Epithelial cell of esophagus (primary cell): Measurements from ENCODE around the gene BMP15.
A peak's percentile ranks its signal among the peaks of the same experiment; 100 is the strongest.

ENCODE experiments used
- DNase-seq: peaks from one replicate; pipeline ENCODE4 v3.0.0; 2010; ENCODE audit warnings: low read depth
- H3K4me3 ChIP-seq: 2 replicates; pipeline ENCODE4 v1.5.1; 2011; ENCODE audit warnings: mild to moderate bottlenecking, low read length, control low read depth
- TF ChIP-seq, protein P1 (sequence below): IDR thresholded peaks from 2 replicates; pipeline ENCODE4 v1.5.1; 2011; ENCODE audit warnings: low read depth, mild to moderate bottlenecking, low read length, control low read depth, inconsistent platforms; ENCODE audit not compliant: insufficient read depth; ENCODE audit errors: missing control alignments

BMP15 gene

DNA sequence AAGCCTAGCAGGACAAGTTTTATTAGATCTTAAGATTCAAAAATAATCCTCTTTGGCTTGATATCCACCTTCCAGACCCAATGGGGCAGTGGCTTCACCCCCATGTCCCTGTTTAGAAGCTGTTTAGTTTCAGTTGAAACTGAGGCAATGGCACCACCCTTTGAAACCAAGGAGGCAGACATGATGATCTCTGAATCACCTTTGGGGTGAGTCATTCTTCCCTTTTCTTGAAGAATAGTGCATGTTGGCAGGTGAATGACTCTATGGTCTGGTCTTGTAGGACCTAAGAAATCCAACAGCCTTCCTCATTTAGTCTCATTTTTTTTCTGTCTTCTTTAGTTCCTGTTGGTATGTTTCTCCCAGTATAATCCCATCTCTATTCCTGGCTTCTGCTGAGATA lies 29.5 kb upstream of the BMP15 start:
- TF ChIP-seq, protein P1, sequence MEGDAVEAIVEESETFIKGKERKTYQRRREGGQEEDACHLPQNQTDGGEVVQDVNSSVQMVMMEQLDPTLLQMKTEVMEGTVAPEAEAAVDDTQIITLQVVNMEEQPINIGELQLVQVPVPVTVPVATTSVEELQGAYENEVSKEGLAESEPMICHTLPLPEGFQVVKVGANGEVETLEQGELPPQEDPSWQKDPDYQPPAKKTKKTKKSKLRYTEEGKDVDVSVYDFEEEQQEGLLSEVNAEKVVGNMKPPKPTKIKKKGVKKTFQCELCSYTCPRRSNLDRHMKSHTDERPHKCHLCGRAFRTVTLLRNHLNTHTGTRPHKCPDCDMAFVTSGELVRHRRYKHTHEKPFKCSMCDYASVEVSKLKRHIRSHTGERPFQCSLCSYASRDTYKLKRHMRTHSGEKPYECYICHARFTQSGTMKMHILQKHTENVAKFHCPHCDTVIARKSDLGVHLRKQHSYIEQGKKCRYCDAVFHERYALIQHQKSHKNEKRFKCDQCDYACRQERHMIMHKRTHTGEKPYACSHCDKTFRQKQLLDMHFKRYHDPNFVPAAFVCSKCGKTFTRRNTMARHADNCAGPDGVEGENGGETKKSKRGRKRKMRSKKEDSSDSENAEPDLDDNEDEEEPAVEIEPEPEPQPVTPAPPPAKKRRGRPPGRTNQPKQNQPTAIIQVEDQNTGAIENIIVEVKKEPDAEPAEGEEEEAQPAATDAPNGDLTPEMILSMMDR, result no peak
- peak; percentile 88 for DNase-seq

DNA sequence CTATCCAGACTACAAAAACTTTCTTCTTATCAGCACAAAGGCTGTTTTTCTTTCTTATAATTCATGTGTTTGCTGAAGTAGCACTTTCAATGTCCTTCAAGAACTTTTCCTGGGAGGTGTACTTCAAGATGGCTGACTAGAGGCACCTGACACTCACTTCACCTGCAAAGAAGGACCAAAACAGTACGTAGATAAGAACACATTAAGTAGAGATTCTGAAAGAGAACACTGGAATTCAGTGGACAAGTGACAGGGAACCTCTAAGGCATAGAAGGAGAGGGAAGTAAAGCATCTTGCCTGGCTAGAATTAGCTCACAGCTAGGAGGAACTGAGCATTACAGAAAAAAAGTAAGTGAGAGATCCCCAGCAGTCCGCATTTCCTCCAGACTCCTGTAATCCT lies 21.7 kb upstream of the BMP15 start:
- TF ChIP-seq, protein P1, result no peak
- DNase-seq, result no peak

More for the DNA sequence above, 29.5 kb upstream of the BMP15 start:
- no peak overlapping the region for H3K4me3 ChIP-seq

DNA sequence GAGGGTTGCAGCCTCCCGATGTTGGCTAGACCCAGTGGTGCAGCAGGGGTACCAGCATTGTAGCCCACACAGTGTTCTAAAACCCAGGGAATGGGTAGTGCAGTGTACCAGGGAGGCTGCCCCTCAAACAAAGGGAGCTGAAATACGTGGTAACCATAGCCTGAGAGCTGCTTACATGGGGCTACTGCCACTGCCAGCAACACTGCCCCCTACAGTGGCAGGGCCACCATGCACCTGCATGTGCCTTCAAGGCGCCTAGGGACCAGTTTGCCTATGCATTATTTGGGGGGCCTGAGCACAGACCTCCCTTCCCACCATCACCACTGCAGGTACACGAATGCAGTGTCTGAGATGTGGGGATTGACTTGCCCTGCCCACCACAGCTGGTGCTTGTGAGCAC lies 21.0 kb upstream of the BMP15 start:
- DNase-seq, result no peak
- H3K4me3 ChIP-seq, result no peak overlapping the region
- TF ChIP-seq, protein P1, result no peak

More for the DNA sequence above, 21.7 kb upstream of the BMP15 start:
- no peak overlapping the region for H3K4me3 ChIP-seq

DNA sequence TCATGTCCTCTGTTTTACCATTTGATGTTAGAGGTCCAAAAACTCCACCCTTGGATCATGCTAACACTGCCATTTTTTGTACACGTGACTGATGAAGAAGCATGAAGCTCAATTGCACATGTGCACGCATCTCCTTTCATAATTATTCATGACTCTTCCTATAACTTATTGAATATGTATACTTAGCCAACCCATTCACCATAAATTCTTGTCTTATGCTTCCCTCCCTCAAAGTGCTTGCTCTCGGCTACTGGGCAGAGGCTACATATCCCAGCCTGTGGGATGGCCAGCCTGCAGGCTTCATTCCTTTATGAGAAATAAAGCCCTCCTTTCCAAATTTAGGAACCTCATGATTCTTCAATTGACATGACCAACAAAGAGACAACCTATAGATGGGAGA lies 17.5 kb upstream of the BMP15 start:
- DNase-seq, result no peak
- H3K4me3 ChIP-seq, result no peak overlapping the region
- TF ChIP-seq, protein P1, result no peak

DNA sequence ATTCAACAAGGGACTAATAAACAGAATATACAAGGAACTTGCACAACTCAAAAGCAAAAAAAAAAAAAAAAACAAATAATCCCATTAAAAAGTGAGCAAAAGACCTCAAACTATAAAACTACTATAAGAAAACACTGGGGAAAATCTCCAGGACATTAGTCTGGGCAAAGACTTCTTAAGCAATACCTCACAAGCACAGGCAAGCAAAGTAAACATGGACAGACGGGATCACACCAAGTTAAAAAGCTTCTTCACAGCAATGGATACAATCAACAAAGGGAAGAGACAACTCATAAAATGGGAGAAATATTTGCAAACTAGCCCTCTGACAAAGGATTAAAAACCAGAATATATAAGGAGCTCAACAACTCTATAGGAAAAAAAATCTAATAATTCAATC lies 17.1 kb upstream of the BMP15 start:
- H3K4me3 ChIP-seq, result no peak overlapping the region
- TF ChIP-seq, protein P1, result no peak
- peak; percentile 68 for DNase-seq

DNA sequence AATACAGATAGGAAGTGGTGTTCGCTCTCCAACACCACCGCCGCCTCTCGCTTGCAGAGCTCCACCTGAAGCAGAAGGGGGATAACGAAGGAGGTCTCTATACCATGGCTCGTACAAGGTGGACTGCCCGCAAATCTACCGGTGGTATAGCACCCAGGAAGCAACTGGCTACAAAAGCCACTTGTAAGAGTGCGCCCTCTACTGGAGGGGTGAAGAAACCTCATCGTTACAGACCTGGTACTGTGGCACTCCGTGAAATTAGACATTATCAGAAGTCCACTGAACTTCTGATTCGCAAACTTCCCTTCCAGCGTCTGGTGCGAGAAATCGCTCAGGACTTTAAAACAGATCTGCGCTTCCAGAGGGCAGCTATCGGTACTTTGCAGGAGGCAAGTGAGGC lies 5.2 kb upstream of the BMP15 start:
- H3K4me3 ChIP-seq, result no peak overlapping the region
- peak; percentile 29 for DNase-seq
- TF ChIP-seq, protein P1, result peak; percentile 51

DNA sequence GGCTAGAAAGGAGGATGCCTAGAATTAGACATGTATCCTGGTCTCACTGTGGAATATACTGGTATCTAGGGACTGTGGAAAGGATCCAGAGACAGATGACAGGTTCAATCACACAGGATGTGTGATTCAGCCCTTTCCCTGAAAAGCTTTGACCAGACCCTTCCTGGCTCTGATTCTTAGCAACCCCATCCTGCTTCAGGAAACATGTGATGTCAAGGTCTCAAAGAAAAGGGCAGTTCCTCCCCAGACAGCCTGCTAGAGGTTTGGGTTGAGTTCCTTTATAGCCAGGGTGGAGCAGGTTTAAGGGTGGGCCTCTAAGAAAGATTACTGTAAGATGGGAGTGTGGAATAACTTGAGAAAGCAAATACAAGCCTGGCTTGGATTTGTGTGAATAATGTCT lies 3.0 kb downstream of the BMP15 start:
- H3K4me3 ChIP-seq, result no peak overlapping the region
- DNase-seq, result peak; percentile 1
- TF ChIP-seq, protein P1, result no peak
